CD4-positive, alpha-beta T cell treated with Interleukin-17A for 1 hour (primary cell): Measurements from ENCODE around the gene FCRLA.
"Not testable (repeated sequence)": the region's sequence is repeated elsewhere in the genome, so short reads cannot be mapped to it uniquely, and the experiment has no call there.

ENCODE experiments used
- DNase-seq: peaks from one replicate; pipeline ENCODE4 v3.0.0-alpha.2; 2020

FCRLA gene

DNA sequence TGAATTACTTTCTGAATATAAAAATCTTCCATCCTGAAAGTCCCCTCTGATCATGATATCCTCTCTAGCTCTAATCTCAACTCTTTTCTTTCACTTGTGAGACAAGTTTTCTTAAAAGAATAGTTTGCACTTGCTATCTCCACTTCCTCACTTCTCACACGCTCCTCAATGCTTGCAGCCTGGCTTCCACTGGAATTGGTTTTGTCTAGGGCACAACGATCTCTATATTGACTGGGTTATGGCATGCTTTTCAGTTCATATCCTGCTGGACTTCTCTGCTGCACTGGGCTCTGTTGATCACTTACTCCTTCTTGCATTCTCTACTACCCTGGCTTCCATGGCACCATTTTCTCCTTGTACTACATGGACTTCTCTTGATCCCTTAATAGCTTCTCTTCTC lies 474 bp downstream of the FCRLA start:
- DNase-seq: no peak

DNA sequence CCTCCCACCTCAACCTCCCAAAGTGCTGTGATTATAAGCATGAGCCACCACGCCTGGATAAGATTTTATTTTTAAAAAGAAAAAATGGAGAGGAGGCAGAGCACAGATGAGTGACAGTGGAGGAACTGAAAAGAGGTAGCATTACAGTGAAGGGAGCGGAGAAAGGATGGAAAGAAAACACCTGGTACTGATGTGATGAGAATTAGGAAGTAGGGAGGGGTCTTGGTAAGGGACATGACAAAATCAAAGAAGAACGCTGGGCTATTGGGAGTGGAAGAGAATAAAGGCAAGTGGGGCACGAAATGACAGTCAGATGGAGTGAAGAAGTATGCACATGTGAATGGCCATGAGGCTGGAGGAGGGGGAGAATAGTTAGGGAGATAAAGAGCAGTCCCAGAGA lies 2.3 kb downstream of the FCRLA start:
- no peak for DNase-seq

GRCh38 chr1:161710560-161710959 lies 3.5 kb downstream of the FCRLA start:
- no peak for DNase-seq

DNA sequence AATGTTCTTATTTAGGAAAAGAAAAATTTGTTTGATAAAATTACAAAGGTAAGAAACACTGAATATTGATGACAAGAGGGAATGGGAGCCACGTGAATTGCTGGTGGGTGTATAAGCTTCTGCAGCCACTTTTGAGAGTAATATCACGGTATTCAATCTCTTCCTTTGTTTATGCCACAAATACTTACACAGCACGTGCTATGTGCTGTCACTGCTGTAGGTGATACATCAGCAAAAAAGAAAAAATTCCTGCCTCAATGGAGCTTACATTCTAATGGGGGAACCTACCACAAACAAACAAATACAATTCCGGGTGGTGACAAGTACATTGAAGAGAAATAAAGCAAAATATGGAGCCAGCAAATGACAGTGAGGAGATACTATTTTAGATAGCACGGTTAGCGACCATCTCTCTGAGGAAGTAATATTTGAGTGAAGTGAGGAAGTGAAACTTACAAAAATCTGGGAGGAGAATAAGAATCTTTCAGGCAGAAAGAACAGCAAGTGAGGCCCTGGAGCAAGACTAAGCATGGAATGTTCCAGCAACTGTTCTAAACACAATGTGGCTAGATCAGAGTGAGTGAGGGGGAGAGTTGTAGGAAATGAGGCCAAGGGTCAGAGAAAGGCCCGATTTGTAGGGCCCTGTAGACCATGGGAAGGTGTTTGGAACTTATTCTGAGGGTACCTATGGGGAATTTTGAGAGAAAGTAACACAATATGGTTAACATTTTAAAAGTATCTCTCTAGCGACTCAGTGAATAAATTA lies 11.7 kb downstream of the FCRLA start:
- DNase-seq: no peak

DNA sequence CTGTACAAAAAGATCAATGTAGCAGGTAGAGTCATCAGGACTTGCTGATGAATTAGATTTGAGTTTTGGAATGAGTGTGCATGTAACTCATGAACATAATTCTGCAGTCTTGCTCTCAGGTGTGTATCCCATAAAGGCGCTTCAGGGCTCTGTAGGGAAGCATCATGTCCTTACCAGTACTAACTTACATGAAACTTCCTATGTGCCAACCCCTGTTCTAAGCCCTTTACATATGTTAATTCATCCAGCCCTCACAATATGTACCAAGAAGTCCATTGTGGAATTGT lies 12.2 kb downstream of the FCRLA start:
- no peak for DNase-seq

- no peak for DNase-seq
These were observed 13.4 kb downstream of the FCRLA start for GRCh38 chr1:161720422-161720821.

DNA sequence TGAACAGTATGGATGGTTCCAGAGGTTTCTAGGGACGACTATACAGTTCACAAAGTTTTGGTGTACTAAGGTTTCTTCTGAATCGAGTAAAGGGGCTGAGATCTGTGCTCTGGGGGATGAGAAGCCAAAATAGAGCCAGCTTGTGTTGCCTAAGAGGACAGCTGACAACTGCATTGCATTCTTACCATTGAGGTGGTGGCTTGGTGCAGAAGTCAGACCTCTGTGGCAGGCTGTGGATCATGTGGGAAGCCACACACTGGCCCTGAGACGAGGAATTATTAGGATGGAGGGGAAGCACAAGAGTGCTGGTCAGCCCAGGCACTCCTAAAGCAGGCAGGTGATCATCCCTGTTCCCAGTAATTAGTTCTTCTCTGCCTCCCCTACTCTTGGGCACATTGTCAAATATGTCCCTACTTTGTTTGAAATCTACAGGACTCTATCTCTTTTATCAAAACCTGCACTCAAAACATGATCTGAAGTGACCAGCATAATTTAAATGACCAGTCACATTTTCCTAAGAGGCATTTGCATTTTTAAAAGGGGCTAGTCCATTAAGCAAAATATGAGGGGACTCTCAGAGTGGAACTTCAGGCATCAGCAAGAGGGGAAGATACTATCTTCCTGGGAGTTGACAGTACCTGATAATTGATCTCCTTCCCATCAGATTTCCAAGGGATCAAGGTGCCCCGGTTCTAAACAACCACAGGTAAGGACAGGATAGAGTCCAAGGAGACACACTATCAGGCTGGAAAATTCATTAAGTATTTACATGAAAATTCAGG lies 14.1 kb downstream of the FCRLA start, which contains the start of gene FCRLB:
Gene FCRLB, plus strand, starts transcription at position 589 of the 782 bp plus-strand sequence. CDS start 1,129 bp downstream, outside the sequence.
- DNase-seq: no peak

- DNase-seq: no peak
These were observed 14.8 kb downstream of the FCRLA start for GRCh38 chr1:161721738-161722343.

GRCh38 chr1:161722406-161722805 lies 15.4 kb downstream of the FCRLA start:
- no peak for DNase-seq

DNA sequence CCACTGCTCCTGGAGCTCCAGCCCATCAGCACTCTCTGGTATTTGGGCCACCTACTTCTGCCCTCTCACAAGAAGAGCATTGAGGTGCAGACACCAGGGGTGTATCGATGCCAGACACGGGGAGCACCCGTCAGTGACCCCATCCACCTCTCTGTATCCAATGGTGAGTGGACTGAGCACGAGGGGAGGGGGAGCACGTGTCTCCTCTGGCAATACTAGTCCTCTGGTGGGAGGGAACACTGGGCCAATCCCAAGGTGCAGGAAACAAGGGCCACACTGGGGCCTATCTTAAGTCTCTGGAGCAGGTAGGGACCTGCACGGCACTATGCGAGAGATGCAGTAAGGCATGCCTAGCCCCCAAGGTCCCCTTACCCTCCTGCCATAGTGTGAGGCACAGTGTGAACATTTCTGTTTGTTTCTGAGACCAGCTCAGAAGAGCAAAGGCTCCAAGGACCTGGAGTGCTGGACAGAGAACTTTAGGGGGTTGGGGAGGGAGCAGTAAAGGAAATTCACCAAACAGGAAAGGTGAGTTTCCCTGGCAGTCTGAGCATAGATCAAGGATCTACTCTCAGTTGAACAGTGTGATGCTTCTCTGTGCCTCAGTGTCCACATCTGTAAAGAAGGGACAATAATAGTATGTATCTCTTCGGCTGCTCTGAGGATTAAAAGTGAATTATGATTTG lies 16.6 kb downstream of the FCRLA start:
- no peak for DNase-seq

DNA sequence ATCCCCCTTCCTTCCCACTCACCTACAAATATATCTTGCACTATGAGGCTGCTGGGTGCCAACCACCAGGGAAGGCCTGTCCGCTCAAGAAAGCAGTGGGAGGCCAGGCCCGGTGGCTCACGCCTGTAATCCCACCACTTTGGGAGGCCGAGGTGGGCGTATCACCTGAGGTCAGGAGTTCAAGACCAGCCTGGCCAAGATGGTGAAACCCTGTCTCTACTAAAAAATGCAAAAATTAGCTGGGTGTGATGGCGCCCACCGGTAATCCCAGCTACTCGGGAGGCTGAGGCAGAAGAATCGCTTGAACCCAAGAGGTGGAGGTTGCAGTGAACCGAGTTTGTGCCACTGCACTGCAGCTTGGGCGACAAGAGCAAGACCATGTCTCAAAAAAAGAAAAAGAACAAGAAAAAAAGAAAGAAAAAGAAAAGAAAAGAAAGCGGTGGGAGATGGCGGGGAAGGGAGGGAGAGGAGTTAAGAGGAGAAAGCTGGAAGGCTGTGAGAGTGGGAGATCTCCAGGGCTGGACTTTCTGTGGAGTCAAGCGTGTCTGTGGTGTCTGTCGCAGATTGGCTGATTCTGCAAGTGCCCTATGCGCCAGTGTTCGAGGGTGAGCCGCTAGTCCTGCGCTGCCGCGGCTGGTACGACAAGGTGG lies 18.4 kb downstream of the FCRLA start:
- not testable (repeated sequence) for DNase-seq

GRCh38 chr1:161725908-161726472 lies 19.0 kb downstream of the FCRLA start:
- DNase-seq: peak; percentile 36

DNA sequence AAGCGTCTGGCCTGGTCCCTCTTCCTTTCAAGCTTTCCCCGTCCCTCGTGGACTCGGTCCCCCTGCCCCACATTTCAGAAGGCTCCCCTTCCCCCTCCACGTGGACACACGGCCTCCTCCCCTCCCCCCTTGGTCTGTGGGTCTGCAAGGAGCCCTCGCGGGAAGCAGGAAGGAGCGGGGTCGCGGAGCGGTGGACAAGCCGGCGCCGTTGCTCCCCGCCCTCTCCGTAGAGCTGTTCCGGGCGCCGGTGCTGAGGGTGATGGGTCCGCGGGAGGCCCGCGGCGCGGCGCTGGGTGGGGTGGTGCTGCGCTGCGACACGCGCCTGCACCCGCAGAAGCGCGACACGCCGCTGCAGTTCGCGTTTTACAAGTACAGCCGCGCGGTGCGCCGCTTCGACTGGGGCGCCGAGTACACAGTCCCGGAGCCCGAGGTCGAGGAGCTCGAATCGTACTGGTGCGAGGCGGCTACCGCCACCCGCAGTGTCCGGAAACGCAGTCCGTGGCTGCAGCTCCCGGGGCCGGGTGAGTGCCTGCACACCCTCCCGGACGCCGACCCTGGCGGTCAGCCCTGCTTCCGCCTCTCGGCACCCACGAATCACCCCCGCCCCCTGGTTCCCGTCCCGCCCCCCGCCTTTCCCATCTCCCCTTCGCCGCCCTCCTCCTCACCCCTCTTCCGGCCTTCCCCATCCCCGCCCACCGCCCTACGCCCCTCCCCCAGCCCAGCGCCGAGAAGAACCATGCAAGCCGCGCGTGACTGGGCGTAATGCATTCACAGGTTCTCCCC lies 19.6 kb downstream of the FCRLA start:
- peak; percentile 78 for DNase-seq

DNA sequence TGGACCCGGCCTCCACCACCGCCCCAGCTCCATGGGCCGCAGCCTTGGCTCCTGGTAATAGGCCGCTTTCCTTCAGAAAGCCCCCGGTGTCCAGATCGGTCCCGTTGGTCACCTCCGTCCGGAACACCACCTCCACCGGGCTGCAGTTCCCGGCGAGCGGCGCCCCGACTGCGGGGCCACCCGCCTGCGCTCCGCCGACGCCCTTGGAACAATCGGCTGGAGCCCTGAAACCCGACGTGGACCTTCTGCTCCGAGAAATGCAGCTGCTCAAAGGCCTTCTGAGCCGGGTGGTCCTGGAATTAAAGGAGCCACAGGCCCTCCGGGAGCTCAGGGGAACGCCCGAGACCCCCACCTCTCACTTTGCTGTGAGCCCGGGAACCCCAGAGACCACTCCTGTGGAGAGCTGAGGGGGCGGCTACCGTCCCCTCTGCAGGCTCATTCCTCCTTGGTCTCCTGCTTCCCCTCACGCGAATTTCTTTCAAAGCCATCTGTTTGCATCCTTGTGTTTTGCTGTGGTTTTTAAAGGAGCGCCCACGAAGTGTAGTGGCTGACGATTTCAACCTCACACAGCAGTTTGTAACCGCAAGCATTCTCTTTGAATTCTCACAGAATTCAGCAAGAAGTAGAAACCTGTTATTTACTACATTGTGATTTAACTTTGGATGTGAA lies 20.4 kb downstream of the FCRLA start:
- DNase-seq: peak; percentile 67

GRCh38 chr1:161728376-161729226 lies 21.6 kb downstream of the FCRLA start:
- DNase-seq: no peak

DNA sequence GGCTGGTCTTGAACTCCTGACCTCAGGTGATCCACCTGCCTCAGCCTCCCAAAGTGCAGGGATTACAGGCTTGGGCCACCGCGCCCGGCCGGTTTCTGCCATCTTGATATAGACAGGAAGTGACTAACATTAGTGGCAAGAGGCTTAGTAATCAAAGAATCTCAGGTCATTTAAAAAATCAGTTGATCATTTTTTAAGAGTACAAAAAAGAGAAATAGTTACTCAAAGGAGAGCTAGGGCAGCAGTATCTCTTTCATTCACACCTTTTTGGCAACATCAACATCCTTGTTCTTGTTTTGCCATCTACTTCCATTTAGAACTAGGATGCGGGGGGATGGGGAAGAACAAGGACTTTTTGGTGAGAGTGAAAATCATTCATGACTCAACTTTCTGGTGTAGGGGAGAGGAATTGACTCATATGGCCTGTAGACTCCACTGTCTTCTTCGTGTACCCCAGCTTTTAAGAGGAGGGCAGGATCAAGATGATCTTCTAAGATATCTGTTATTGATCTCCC lies 23.1 kb downstream of the FCRLA start:
- peak; percentile 29 for DNase-seq

DNA sequence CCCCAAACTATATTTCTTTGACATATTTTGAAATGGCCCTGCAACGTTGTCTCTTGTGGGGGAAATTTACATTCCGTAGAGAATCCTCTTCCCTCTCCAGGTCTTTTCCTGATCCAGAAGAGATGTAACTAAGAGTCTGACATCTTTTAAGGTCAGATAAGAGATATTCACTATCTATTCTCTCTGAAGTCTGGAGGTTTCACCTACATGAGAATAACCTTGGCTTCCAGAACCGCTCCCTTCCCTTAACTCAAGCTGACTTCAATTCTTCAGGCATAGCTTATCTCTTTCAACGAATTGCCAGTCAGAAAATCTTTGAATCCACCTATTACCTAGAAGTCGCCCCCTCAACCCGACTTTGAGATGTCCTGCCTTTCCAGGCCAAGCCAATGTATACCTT lies 24.2 kb downstream of the FCRLA start:
- no peak for DNase-seq

DNA sequence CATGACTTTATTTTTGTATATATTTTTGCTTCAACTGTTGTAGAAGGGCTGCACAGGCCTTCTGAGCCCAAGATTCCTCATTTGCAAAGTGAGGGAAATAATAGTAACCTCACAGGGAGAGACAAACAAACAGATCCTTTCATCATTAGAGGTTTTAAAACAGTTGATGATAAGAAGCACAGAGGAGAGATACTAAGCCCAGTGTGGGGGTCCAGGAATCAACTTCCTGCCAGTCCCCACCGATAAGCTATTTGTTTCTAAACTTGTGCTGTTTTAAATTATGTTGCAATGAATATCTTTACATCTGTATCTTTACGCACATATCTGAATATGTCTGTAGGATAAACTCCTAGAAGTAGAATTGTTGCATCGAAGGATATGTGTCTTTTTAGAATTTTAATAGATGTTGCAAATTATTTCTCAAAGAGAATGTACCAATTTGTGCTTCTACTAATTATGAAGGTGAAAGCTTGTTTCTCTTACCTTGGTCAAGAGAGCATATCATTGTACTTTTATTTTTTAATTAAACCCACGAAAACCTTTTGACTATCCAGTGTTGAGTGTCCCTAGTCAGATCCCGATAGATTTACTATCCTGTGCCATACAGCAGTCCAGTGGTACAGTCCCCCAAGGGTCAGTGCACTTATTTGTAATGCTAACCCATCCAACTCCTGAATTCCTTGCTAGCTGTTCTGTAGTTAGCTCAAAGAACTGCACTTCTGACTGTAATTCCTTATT lies 25.1 kb downstream of the FCRLA start:
- no peak for DNase-seq

- no peak for DNase-seq
These were observed 26.5 kb downstream of the FCRLA start for GRCh38 chr1:161733526-161733925.
